Measurements from ENCODE around the gene MMRN1.
A peak's percentile ranks its signal among the peaks of the same experiment; 100 is the strongest.
"Not testable (repeated sequence)": the region's sequence is repeated elsewhere in the genome, so short reads cannot be mapped to it uniquely, and the experiment has no call there.

MMRN1 gene

DNA sequence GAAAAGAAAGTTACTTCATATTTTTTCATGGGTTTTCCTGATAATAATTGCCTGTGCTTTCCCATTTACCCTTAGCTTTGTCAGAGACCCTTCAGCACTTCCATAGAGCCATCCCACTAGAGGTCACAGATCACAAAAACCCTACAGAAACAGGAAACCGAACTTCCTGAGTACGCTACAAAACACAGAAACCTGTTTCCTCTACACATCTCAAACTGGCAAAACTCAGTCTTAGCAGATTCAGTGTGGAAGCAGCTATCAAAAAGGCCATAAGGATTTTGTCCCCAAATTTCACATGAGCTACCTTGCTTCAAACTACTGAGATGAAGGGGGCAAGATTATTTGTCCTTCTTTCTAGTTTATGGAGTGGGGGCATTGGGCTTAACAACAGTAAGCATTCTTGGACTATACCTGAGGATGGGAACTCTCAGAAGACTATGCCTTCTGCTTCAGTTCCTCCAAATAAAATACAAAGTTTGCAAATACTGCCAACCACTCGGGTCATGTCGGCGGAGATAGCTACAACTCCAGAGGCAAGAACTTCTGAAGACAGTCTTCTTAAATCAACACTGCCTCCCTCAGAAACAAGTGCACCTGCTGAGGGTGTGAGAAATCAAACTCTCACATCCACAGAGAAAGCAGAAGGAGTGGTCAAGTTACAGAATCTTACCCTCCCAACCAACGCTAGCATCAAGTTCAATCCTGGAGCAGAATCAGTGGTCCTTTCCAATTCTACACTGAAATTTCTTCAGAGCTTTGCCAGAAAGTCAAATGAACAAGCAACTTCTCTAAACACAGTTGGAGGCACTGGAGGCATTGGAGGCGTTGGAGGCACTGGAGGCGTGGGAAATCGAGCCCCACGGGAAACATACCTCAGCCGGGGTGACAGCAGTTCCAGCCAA, at the start of gene MMRN1:
Gene MMRN1, plus strand, starts transcription at position 206 of the 902 bp plus-strand sequence. Its CDS starts 118 bp downstream, at position 324.
- in situ Hi-C loops (cut with HindIII; ENCODE audit: low pct_ligation_motif_present, low pct_unique_long_range_greater_than_20kb, low sequenced_read_pairs) = no loop called here
- DNase-seq = no peak

DNA sequence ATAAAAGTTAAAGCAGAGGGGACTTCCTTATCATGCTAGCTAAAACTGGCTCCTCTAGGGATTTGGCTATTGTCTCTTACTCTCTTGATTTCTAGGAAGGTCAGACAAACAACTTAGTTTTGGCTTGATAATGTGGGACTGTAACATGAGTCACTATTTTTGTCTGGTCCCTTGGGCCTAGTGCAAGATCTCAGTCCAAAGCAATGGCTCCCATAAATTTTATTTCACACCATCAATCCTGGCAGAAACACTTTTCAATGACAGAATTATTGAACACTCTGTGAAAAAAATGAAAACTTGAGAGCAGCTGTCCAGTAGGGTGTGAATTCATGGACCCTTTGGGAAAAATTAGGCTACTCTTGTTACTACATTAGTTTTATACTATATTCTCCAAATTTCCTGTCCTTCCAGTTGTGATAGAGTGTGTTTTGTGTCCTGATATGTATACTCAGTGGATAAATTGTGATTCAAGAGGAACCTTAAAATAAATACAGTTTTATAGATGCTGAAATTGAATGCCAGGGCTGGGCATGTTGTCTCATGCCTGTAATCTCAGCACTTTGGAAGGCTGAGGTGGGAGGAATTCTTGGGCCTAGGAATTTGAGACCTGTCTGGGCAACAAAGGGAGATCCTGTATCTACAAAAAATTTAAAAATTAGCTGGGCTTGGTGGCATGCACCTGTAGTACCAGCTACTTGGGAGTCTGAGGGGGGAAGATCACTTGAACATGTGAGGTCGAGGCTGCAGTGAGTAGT, 46.9 kb upstream of the MMRN1 start:
- no peak for DNase-seq
- in situ Hi-C loops (cut with HindIII; ENCODE audit: low pct_ligation_motif_present, low pct_unique_long_range_greater_than_20kb, low sequenced_read_pairs) = no loop called here

GRCh38 chr4:89855236-89855635, 39.4 kb upstream of the MMRN1 start:
- in situ Hi-C loops (cut with HindIII; ENCODE audit: low pct_ligation_motif_present, low pct_unique_long_range_greater_than_20kb, low sequenced_read_pairs) = no loop called here

GRCh38 chr4:89860971-89861370, 33.7 kb upstream of the MMRN1 start:
- DNase-seq = no peak
- in situ Hi-C loops (cut with HindIII; ENCODE audit: low pct_ligation_motif_present, low pct_unique_long_range_greater_than_20kb, low sequenced_read_pairs) = no loop called here

More at GRCh38 chr4:89855236-89855635, 39.4 kb upstream of the MMRN1 start:
- DNase-seq = no peak

GRCh38 chr4:89863533-89863932, 31.1 kb upstream of the MMRN1 start:
- in situ Hi-C loops (cut with HindIII; ENCODE audit: low pct_ligation_motif_present, low pct_unique_long_range_greater_than_20kb, low sequenced_read_pairs) = no loop called here
- no peak for DNase-seq

DNA sequence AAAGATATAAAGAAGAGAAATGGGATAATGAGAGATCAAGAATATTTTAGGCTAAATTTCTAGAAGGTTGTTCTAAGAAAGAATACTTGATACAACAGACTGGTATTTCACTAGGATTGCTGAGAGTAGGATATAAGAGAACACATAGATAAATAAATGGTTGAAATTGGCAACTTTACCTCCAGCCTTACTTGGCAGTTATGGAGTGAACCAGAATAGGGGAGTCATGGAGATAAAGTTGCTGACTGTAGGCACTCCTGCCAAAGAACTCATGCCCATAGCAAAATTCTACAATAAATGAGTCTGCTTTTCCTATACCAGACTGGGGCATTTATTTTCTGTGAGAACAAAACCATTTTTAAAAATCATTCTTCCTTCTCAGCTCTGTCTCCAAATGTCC, 26.4 kb upstream of the MMRN1 start:
- no peak for DNase-seq
- in situ Hi-C loops (cut with HindIII; ENCODE audit: low pct_ligation_motif_present, low pct_unique_long_range_greater_than_20kb, low sequenced_read_pairs) = no loop called here

GRCh38 chr4:89868999-89869589, 25.6 kb upstream of the MMRN1 start:
- peak; percentile 9 for DNase-seq
- in situ Hi-C loops (cut with HindIII; ENCODE audit: low pct_ligation_motif_present, low pct_unique_long_range_greater_than_20kb, low sequenced_read_pairs) = no loop called here

GRCh38 chr4:89871211-89871610, 23.4 kb upstream of the MMRN1 start:
- in situ Hi-C loops (cut with HindIII; ENCODE audit: low pct_ligation_motif_present, low pct_unique_long_range_greater_than_20kb, low sequenced_read_pairs) = no loop called here
- DNase-seq = no peak

- in situ Hi-C loops (cut with HindIII; ENCODE audit: low pct_ligation_motif_present, low pct_unique_long_range_greater_than_20kb, low sequenced_read_pairs) = no loop called here
- DNase-seq = no peak
Observed at GRCh38 chr4:89876548-89876947, 18.1 kb upstream of the MMRN1 start.

- DNase-seq = no peak
- in situ Hi-C loops (cut with HindIII; ENCODE audit: low pct_ligation_motif_present, low pct_unique_long_range_greater_than_20kb, low sequenced_read_pairs) = no loop called here
Observed at GRCh38 chr4:89878611-89879010, 16.0 kb upstream of the MMRN1 start.

GRCh38 chr4:89879215-89879614, 15.4 kb upstream of the MMRN1 start:
- in situ Hi-C loops (cut with HindIII; ENCODE audit: low pct_ligation_motif_present, low pct_unique_long_range_greater_than_20kb, low sequenced_read_pairs) = no loop called here
- DNase-seq = no peak

- no peak for DNase-seq
- in situ Hi-C loops (cut with HindIII; ENCODE audit: low pct_ligation_motif_present, low pct_unique_long_range_greater_than_20kb, low sequenced_read_pairs) = no loop called here
Observed at GRCh38 chr4:89889289-89889688, 5.4 kb upstream of the MMRN1 start.

- no peak for DNase-seq
- in situ Hi-C loops (cut with HindIII; ENCODE audit: low pct_ligation_motif_present, low pct_unique_long_range_greater_than_20kb, low sequenced_read_pairs) = no loop called here
Observed at GRCh38 chr4:89897867-89898266, 3.2 kb downstream of the MMRN1 start.

DNA sequence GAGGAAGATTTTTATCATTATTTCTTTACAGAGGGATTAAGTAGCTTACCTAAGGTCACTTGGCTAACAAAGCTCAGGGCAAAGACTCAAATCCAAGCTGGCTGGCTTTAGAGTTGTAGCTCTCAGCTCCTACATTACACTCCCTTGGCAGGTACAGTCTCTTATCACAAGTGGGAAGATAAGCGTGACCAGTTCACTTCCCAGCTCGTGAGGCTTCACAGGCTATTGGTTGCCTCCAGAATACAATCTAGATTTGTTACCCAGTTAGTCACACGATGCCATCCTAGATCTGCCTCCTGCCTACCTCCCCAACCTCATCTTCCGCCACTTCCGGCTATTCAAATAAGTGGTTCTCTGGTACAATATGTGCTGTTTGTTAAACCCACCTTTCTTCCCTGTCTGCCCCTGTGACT, 3.7 kb downstream of the MMRN1 start:
- no peak for DNase-seq
- in situ Hi-C loops (cut with HindIII; ENCODE audit: low pct_ligation_motif_present, low pct_unique_long_range_greater_than_20kb, low sequenced_read_pairs) = no loop called here

DNA sequence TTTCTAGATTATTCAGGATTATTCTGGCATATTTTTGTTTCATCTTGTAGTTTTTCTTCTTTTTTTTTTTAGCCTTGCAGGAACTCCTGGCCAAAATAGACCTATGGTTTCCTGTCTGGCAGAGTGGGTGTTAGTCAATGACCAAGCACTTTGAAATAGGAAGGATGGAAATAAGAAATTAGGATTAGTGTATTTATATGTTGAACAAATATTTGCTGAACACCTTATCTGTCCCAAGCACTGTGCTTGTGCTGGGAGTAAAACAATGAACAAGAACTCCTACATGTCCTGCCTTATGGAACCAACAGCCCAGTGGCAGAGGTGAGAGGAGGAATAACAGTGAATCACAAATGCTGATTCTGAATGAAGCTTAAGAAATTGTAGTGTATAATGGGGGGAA, 4.5 kb downstream of the MMRN1 start:
- no peak for DNase-seq
- in situ Hi-C loops (cut with HindIII; ENCODE audit: low pct_ligation_motif_present, low pct_unique_long_range_greater_than_20kb, low sequenced_read_pairs) = no loop called here

- DNase-seq = no peak
- in situ Hi-C loops (cut with HindIII; ENCODE audit: low pct_ligation_motif_present, low pct_unique_long_range_greater_than_20kb, low sequenced_read_pairs) = no loop called here
Observed at GRCh38 chr4:89899854-89900253, 5.2 kb downstream of the MMRN1 start.

GRCh38 chr4:89901808-89902431, 7.3 kb downstream of the MMRN1 start:
- in situ Hi-C loops (cut with HindIII; ENCODE audit: low pct_ligation_motif_present, low pct_unique_long_range_greater_than_20kb, low sequenced_read_pairs) = not testable (repeated sequence)

DNA sequence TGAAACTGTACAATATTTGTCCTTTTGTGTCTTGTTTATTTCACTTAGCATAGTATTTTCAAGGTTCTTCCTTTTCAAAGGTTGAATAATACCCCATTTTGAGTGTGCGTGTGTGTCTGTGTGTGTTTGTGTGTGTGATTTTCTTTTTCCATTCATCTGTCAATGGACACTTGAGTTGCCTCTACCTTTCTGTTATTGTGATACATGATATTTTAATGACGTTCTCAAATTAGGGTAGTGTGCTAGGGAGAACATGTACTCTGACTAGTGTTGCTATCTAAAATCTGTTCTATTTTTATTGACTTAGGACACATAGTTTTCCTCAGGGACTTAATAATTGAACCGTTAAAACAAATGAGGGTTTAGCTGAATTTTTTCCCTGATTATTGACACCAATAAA, 9.9 kb downstream of the MMRN1 start:
- in situ Hi-C loops (cut with HindIII; ENCODE audit: low pct_ligation_motif_present, low pct_unique_long_range_greater_than_20kb, low sequenced_read_pairs) = no loop called here
- no peak for DNase-seq

More at GRCh38 chr4:89901808-89902431, 7.3 kb downstream of the MMRN1 start:
- peak; percentile 53 for DNase-seq

- in situ Hi-C loops (cut with HindIII; ENCODE audit: low pct_ligation_motif_present, low pct_unique_long_range_greater_than_20kb, low sequenced_read_pairs) = no loop called here
Observed at GRCh38 chr4:89906316-89906715, 11.7 kb downstream of the MMRN1 start.

More at GRCh38 chr4:89906316-89906715, 11.7 kb downstream of the MMRN1 start:
- no peak for DNase-seq
